Tibial artery (tissue), 4 donors: ENCODE results near the gene VAMP3.

ENCODE experiments used
- DNase-seq, 2 donors: peaks; one replicate each; pipeline ENCODE4 v3.0.0-alpha.2; 2019
- H3K27ac ChIP-seq, 2 donors: fragments of 200-600 bp; sonication (generic) in 1 of 2; 1 replicate in 1 of 2; 2 replicates in 1 of 2; pipeline ENCODE4 v1.5.1; 2018 to 2019; ENCODE audit warnings: mild to moderate bottlenecking in 1 of 2
- H3K27me3 ChIP-seq, 2 donors: fragments of 200-600 bp; sonication (generic) in 1 of 2; one replicate each; pipeline versions ENCODE4 v1.5.1 to v1.6.0; 2016 to 2019
- H3K36me3 ChIP-seq, 3 donors: fragments of 200-600 bp; sonication (generic) in 2 of 3; one replicate each; pipeline ENCODE4 v1.5.1; 2016 to 2019; ENCODE audit warnings: mild to moderate bottlenecking in 2 of 3
- H3K4me1 ChIP-seq, 4 donors: fragments of 200-600 bp; sonication (generic) in 2 of 4; 1 replicate in 3 of 4; 2 replicates in 1 of 4; pipeline ENCODE4 v1.5.1; 2016 to 2019
- H3K4me3 ChIP-seq, 2 donors: fragments of 200-600 bp; sonication (generic) in 1 of 2; 1 replicate in 1 of 2; 2 replicates in 1 of 2; pipeline ENCODE4 v1.5.1; 2018 to 2019; ENCODE audit warnings: mild to moderate bottlenecking in 2 of 2
- H3K9me3 ChIP-seq, 3 donors: fragments of 200-600 bp; sonication (generic) in 1 of 3; one replicate each; pipeline ENCODE4 v1.5.1; 2016 to 2019
- CTCF ChIP-seq, 2 experiments: fragments of 200-600 bp in 1 of 2; fragments of 450-650 bp in 1 of 2; IDR thresholded peaks; one replicate each; pipeline ENCODE4 v1.5.1; 2017 to 2019; ENCODE audit warnings: antibody characterized with exemption in 2 of 2, mild to moderate bottlenecking in 1 of 2, moderate library complexity in 1 of 2
- intact Hi-C: fragments of 100-400 bp; cut with DNase I; formaldehyde crosslinking; loops from one replicate; pipeline ENCODE4 v1.15.0; 2023; ENCODE audit warnings: low total_unique reads

VAMP3 gene

GRCh38 chr1:7827126-7827955, 56.2 kb downstream of the VAMP3 start:
- Histone ChIP-seq H3K36me3 (peaks cover 56 to 75% (median 74%) of the 10 kb centered on the region in 3 donors), H3K27ac (peak overlapping the region in 1 of 2 donors; percentile 18), H3K9me3 (no peaks in the 10 kb centered on the region), H3K27me3 (no peaks in the 10 kb centered on the region), H3K4me3 (peak overlapping the region; percentile 6 to 45), H3K4me1 (peaks cover 0 to 6% (median 0%) of the 10 kb centered on the region in 4 donors)
- intact Hi-C loops = no loop called here
- DNase-seq = no peak
- no peak for TF ChIP-seq CTCF (IDR thresholded peaks at IDR 0.05)
